ENCODE measurements around the gene PDE10A.

DNA sequence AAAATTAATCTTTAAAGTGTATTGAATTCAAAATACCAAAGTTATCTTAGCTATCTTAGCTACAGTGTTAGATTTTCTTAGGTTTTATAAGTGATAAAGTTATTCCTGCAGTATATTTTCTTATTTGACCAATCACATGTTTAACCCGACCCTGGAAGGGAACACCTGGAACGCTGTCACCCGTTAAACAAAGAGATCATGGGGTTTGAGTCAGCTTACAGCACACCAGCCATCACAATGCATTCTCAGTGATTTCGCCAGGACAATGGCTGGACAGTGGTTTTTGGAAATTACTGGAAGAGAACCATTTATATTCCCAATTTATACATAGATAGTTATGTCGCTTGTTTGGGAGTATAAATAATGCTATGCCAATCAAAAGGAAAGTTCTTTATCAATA is 364.2 kb downstream of the PDE10A start:
- TF ChIP-seq, protein P1, sequence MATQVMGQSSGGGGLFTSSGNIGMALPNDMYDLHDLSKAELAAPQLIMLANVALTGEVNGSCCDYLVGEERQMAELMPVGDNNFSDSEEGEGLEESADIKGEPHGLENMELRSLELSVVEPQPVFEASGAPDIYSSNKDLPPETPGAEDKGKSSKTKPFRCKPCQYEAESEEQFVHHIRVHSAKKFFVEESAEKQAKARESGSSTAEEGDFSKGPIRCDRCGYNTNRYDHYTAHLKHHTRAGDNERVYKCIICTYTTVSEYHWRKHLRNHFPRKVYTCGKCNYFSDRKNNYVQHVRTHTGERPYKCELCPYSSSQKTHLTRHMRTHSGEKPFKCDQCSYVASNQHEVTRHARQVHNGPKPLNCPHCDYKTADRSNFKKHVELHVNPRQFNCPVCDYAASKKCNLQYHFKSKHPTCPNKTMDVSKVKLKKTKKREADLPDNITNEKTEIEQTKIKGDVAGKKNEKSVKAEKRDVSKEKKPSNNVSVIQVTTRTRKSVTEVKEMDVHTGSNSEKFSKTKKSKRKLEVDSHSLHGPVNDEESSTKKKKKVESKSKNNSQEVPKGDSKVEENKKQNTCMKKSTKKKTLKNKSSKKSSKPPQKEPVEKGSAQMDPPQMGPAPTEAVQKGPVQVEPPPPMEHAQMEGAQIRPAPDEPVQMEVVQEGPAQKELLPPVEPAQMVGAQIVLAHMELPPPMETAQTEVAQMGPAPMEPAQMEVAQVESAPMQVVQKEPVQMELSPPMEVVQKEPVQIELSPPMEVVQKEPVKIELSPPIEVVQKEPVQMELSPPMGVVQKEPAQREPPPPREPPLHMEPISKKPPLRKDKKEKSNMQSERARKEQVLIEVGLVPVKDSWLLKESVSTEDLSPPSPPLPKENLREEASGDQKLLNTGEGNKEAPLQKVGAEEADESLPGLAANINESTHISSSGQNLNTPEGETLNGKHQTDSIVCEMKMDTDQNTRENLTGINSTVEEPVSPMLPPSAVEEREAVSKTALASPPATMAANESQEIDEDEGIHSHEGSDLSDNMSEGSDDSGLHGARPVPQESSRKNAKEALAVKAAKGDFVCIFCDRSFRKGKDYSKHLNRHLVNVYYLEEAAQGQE (IDR thresholded peaks at IDR 0.05; ENCODE audit: insufficient read depth in 1 of 2, low read depth in 2 of 2, low read length in 2 of 2), result no peak
- TF ChIP-seq POLR2AphosphoS5 (IDR thresholded peaks at IDR 0.05; ENCODE audit: low read depth, low read length) (no peak), TAF1 (IDR thresholded peaks at IDR 0.05; ENCODE audit: borderline replicate concordance, insufficient read depth, low read length) (no peak), SIN3A (IDR thresholded peaks at IDR 0.05; ENCODE audit: borderline replicate concordance, insufficient read depth, low read length) (no peak)

All from PFSK-1 (cell line).